ENCODE results near the gene MAP3K5.

The MAP3K5 gene

GRCh38 chr6:136742125-136742524, 50.2 kb downstream of the MAP3K5 start:
- no peak for DNase-seq

- no peak for DNase-seq
These were observed 52.0 kb downstream of the MAP3K5 start for GRCh38 chr6:136740050-136740974.

GRCh38 chr6:136739501-136739900, 52.8 kb downstream of the MAP3K5 start:
- DNase-seq: peak in 1 of 4 experiments; percentile 2

- no peak for DNase-seq
These were observed 53.2 kb downstream of the MAP3K5 start for GRCh38 chr6:136739071-136739470.

- DNase-seq: no peak
These were observed 53.6 kb downstream of the MAP3K5 start for GRCh38 chr6:136738692-136739057.

GRCh38 chr6:136737871-136738691, 54.2 kb downstream of the MAP3K5 start:
- DNase-seq: no peak

GRCh38 chr6:136737374-136737844, 54.9 kb downstream of the MAP3K5 start:
- DNase-seq: no peak

- DNase-seq: no peak
These were observed 55.9 kb downstream of the MAP3K5 start for GRCh38 chr6:136736281-136736960.

GRCh38 chr6:136734977-136735376, 57.3 kb downstream of the MAP3K5 start:
- DNase-seq: no peak

GRCh38 chr6:136732889-136733288, 59.4 kb downstream of the MAP3K5 start:
- no peak for DNase-seq

- no peak for DNase-seq
These were observed 62.4 kb downstream of the MAP3K5 start for GRCh38 chr6:136729832-136730231.

- no peak for DNase-seq
These were observed 63.2 kb downstream of the MAP3K5 start for GRCh38 chr6:136728976-136729515.

GRCh38 chr6:136728033-136728939, 64.0 kb downstream of the MAP3K5 start:
- no peak for DNase-seq

- no peak for DNase-seq
These were observed 65.3 kb downstream of the MAP3K5 start for GRCh38 chr6:136726837-136727557.

GRCh38 chr6:136725124-136725523, 67.2 kb downstream of the MAP3K5 start:
- DNase-seq: no peak

- peak in 1 of 4 experiments; percentile 4 for DNase-seq
These were observed 68.5 kb downstream of the MAP3K5 start for GRCh38 chr6:136723780-136724179.

- DNase-seq: no peak
These were observed 70.8 kb downstream of the MAP3K5 start for GRCh38 chr6:136721467-136721866.

GRCh38 chr6:136720045-136720770, 72.1 kb downstream of the MAP3K5 start:
- no peak for DNase-seq

GRCh38 chr6:136719280-136720044, 72.8 kb downstream of the MAP3K5 start:
- no peak for DNase-seq

All from activated naive CD4-positive, alpha-beta T cell (primary cell).